HG03378 (cell line): Measurements from ENCODE around the gene CTTN.

Source experiments
- ATAC-seq: cut with Tn5 transposase; IDR thresholded peaks from one replicate; pipeline ENCODE4 v1.9.1; 2021; ENCODE audit warnings: mild to moderate bottlenecking, moderate library complexity; ENCODE audit not compliant: unreplicated experiment

Gene CTTN

DNA sequence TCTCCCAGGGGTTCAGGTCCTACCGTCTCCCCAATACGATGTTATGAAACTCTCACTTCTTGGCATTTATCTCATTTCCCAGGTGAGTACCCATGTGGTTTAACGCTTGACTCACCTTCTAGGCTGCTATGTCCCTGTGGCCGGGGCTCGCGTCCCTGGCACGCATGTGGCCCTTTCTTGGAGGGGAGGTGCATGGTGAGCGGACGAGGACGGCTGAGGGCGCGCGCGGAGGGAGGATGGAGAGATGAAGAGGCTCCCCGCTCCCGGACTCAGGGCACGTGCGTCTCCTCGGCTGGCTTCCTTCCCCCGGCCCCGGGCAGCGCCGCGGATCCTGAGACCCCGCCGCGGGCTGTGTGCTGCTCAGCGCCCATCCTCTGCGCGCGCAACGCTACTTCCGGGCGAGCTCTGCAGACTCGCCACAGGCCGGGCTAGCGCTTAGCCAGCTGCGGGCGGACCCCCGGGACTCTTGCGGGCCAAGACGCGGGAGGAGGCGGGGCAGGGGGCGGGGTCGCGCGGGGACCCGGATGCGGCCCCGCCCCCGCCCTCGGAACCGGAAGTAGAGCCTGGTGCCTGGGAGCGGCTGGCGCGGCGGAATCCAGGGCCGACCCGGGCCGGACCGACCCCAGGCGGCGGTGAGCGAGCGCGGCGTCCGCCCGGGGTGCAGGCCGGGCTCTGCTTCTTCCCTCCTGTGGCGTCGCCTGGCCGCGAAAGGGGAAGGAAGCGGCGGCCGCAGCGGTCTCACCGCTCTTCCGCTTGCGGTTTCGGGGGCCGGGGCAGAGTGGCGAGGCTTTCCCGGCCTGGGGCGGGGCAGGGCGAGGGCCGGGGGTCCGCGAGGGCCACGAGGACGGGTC, at the start of gene CTTN:
CTTN (plus strand) TSS at position 547 of the 851 bp plus-strand sequence. CDS start 8,769 bp downstream, outside the sequence.
- ATAC-seq: no peak

DNA sequence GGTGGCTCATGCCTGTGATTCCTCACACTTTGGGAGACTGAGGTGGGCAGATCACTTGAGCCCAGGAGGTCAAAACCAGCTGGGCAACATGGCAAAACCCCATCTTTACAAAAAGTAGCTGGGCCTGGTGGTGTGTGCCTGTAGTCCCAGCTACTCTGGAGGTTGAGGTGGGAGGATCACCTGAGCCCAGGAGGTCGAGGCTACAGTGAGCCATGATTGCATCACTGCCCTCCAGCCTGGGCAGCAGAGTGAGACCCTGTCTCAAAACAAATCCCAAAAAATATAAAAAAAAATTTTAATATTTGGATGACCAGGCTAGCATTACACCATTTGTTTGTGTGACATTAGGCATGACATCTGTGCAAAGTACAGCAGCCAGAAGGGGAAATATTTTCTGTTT, 49.7 kb upstream of the CTTN start:
- ATAC-seq: no peak

DNA sequence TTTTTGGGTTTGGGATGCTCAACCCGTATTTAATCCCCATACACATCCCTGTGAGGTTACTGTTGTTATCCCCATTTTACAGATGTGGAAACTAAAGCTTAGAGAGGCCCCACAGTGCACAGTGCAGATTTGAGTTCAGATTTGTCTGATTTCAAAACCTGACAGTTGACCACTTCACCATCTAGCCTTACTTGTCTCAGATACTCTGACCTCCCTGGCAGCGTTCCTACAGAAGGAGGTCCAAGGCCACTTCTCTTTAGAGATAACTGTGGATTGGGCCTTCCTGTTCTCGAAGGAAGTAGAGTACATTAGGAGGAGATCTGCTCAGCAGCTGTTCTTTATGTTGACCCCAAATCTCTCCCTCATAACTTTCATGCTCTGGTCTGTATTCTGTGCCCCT, 46.7 kb upstream of the CTTN start:
- no peak for ATAC-seq

DNA sequence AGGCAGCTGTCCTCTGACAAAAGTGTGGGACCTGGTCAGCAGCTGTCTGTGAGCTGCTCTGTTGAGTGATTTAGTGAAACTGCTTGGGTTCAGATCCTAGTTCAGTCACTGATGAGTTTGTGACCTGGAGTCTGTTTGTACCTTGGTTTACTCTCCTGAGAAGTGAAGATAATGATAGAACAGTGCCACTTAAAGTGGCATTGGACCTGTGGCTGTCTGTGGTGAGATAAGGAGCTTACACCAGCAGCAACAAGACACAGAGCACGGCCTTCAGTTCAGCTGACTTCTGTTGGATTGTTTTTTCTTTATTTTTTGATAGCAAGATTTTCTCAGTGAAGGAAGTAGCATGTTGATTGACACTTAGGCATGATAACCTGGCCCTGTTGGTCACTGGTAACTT, 46.2 kb upstream of the CTTN start:
- no peak for ATAC-seq

DNA sequence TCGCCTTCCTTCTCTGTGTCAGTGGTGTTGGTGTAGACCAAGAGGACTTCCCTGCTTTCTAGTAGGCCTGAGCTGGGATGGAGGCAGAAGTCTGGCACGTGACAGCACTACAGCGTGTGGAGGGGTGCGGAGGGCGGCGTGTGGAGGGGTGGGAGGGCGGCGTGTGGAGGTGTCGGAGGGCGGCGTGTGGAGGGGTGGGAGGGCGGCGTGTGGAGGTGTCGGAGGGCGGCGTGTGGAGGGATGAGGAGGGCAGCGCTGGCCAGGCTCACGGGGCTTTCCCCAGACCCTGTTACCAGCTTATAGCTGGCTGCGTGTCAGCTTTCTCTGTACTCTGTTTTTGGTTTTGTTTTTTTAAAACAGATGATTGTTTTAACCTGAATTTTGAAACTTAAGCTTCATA, 45.7 kb upstream of the CTTN start:
- no peak for ATAC-seq

DNA sequence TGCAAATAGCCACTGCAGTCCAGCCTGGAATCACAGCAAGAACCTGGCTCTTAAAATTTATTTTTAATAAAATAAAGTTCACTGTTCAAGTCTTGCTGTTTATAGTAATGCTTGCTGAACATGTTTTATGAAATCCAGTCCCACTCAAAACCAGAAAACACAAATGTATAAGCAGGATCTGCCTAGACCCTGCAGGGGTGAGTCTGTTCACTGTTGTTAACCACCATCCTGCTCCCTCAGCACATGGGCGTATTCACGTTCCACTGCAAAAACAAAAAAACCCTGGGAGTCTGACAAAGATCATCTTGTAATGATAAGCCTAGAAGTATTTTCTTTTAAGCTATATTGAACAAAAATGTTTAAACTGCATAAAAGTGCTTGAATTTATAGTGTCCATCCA, 45.0 kb upstream of the CTTN start:
- no peak for ATAC-seq

DNA sequence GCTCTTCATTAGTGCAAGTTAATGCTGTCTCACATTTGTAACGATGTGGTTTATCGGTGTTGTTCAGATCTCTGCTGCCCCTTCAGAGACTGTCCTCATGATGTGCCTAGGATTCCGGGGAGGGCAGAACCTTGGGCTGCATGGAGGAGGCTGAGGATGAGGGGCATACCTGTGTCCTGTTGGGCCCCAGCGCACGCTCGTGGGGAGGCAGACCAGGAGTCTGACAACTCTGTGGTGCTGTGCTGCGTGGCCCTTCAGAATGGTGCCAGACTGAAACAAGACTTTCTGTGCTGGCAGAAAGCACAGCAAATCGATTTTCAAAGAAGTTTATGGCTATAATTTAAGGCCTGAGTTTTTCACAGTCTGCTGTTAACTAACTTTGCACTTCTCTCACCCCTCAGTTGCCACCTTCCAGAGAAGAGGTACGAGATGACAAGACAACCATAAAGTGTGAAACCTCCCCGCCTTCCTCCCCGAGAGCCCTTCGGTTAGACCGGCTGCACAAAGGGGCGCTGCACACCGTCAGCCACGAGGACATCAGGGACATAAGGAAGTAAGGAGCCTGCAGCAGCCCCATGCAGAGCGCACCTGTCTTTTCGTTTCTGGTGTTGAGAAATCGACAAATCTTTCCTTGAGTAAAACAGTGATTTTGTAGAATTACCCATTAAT, 44.3 kb upstream of the CTTN start:
- ATAC-seq: no peak

DNA sequence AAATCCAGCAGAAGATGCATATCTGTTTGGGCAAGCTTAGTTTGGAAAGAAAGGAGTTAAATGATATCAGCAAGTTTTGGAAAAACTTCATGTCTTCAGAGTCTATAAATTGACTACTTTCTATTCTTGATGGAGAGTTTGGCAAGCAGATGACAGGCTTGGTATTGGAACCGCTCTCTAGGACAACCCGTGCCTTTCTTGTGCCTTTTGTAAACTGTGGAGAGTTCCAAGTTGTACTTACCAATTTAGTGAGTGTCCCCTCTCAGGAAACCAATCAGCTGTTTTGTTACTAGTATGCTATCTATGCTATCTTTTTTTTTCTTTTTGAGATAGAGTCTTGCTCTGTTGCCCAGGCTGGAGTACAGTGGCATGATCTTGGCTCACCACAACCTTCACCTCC, 43.7 kb upstream of the CTTN start:
- no peak for ATAC-seq

DNA sequence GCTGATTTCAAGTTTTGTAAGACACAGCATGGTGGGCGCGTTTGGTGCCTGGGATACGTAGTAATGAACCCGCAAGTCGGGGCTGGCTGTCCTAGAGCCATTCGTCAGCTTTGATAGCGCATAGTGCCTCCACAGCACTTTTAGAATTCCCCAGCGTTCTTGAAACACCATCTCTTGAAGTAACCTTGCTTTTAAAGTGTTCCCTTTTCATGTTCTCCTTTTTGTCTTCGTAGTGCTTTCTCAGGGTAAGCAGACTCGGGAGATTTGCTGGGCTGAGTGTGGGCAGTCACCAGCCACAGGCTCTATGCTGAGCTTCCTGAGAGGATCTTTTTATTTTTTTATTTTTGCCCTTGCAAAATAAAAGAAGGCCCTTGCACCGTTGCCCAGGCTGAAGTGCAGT, 39.6 kb upstream of the CTTN start:
- no peak for ATAC-seq

DNA sequence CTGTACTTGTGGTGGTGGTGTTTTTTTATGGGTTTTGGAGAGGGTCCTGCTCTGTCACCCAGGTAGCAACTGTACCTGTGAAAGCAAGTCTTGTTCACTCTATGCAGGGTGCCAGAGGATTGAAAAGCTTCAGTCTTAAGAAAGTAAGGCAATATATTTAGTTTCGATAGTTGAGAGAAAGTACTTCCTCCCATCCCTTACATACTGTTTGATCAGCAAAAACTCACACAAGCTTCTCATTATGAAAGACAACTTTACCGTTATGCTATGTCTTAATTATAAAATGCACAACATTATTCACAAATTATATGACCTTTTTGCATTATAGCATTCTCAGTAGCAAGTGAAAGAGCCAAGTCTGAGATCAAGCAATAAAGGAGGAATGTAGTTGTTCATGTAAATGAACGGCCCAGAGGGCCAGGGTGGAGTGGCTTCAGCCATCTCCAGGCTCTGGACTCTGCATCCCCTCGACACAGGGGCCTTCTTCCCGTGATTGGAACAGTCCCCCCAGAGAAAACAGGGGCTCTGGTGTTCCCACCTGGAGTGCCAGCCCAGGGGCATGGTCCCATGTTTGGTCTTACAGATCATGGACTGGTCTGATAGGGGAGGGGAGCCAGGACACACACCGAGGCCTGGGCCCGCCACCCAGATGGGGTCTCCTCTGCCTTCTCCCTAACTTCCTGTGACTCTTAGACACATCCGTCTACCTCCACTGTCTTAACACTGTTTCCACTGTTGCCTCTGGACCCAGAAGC, 38.7 kb upstream of the CTTN start:
- ATAC-seq: no peak

DNA sequence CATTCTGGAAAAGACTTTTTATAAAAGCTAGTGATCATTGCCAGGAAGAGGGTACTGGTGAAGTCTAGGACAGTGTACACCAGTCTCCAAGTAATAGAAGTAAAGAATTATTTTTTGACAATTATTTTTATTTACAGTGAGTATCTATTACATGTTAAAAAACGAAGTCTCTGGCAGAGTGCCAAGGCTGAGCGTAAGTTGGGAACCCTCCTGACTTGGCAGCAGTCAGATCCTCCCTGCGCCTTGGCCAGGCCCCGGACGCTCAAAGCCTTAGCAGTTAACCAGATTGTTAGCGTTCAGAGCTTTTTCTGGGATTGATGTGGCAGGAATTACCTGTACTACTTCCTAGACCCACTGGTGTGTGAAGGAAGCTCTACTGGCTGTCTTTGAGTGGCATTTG, 38.1 kb upstream of the CTTN start:
- no peak for ATAC-seq

DNA sequence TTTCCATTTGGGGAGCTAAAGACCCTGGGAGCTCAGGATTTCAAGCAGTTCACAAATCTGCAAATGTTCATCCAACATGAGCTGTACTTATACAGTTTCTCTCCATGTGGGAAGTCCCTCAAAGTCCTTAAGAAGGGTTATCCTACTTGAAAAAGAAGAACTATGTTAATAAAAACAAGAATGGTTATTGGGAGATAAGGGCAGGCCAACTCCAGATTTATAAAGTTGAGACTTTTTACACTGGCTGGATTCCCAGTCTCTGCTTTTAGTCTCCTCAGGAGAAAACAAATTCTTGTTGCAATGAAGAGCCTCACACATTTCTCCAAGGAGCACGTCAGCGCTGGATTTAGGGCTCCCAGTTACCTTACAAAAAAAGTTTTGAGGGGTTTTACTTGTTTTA, 34.2 kb upstream of the CTTN start:
- no peak for ATAC-seq

DNA sequence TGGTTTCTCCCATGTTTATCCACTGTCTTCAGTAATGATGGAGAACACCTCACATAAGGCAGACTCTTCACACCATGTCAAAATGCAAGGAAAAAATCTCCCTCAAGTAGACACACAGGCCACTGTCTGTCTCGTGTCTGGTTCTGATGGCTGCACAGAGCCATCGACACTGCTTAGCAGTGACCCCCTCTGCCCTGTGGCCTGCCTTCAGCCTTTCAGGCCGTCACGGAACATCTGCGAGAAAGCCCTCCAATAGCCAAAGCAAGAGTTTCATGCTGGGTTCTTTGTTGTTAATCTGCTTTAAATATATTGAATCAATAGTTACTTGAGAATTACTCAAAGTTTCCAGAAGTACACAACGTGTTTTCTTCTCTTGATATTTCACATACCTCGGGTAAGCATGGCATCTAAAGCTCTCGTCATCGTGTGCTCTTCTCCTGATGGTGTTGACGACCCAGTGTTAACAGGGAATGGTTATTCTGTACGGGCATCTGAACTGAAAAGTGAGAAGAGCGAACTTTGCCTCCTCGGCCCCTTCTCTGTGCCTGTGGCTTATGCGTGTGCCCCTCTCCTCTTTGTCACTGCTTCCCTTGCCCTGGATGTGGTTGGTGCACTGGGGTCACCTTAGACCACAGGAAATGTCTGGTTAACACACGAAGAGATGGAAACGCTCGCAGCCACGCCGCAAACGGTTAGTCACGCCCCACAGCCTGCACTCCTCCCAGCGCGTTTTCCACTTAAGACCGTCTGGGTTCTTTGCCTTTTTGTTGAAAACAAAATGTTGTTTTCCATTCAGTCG, 33.4 kb upstream of the CTTN start:
- no peak for ATAC-seq

DNA sequence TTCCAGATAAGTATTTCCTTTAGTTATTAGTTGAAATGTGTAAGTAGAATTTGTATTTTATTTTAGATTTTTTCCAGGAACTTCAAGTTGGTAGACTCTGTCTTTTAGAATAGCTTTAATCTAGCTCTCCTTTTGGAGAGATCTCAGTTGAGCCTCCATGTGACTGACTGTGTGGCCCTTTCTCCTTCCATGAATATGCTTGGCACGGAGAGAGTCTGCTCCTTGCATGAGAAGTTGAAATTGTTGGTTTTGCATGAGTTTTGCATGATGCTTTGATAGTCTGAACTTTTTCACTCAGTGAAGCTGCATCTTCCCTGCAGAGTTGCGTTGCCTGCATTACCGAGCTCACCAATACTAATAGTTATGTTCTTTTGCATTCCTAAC, 32.8 kb upstream of the CTTN start:
- no peak for ATAC-seq

DNA sequence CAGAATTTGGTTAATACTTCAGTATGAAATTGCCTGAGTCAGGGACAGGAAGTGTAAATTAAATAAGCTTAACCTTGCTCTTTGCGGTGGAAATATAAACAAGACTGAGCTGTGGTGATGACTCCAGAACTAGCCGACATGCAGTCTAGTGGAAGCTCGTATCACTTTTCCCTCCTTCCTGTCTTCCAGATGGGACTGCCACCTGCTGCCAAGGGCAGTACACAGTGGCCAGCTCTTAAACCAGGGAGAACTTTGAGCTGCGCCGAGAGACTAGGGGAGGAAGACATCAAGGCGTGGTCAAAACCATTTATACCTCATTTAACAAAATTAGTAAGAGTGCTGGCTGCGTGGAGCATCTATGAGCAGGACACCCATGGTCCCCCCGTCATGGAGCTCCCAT, 31.3 kb upstream of the CTTN start:
- ATAC-seq: no peak

DNA sequence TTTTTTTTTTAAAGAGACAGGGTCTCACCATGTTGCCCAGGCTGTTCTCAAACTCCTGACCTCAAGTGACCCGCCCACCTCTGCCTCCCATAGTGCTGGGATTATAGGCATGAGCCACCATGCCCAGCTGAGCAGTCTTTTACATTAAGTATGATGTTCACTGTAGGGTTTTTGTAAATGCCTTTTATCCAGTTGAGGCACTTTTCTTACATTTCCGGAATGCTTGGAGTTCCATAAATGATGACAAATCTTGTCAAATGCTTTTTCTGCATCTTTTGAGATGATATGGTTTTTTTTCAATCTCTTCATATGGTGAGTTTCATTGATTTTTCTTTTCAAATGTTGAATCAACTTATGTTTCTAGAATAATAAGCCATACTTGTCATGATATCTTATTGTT, 29.4 kb upstream of the CTTN start:
- ATAC-seq: no peak

DNA sequence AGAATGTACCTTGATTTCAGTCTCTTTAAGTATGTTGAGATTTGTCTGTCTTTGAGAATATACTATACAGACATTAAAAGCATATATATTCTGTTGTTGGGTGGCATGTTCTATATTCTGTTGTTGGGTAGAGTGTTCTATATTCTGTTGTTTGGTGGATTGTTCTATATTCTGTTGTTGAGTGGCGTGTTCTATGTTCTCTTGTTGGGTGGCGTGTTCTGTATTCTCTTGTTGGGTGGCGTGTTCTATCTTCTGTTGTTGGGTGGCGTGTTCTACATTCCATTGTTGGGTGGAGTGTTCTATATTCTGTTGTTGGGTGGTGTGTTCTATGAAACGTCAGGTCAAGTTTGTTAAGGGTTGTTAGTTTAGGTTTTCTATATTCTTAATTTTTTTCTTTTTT, 27.1 kb upstream of the CTTN start:
- no peak for ATAC-seq

DNA sequence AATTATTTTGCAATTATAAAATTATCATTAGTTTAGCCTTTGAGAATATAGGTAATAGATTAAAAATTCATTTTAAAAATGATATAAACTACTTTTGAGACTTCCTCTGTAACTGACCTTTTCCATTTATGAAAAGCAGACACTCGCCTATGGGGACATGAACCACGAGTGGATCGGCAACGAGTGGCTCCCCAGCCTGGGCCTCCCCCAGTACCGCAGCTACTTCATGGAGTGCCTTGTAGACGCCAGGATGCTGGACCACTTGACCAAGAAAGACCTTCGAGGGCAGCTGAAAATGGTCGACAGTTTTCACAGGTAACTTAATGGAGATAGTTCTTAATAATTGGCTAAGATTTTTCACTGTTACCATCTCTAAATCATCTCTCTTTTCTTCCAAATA, 26.3 kb upstream of the CTTN start:
- no peak for ATAC-seq

DNA sequence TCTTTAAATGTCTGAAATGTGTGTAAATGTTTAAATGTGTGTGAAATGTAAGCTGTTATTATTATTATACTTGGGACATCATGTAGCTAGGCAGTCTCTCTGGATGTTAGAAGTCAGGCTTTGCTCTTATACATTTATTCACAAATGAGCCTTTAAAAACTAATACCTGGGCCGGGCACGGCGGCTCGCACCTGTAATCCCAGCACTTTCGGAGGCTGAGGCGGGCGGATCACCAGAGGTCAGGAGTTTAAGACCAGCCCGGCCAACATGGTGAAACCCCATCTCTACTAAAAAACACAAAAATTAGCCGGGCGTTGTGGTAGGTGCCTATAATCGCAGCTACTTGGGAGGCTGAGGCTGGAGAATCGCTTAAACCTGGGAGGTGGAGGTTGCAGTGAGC, 21.7 kb upstream of the CTTN start:
- ATAC-seq: no peak

DNA sequence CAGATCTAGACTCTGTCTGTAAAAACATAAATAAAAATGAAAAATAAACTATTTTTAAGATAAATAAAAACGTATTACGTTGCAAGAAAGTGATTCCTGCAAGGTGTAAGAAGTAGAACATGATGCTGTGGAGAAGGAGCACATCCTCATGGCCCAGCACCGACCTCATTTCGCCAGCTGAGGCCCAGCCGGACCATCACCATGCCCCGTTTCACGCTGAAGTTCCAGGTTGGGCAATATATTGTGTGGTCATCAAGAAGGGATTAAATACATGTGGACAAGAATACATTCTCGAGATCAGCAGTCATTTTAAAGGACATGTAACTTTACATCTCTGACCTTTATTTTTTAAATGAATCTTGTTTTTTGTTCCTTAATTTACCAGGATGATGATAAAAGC, 20.7 kb upstream of the CTTN start:
- no peak for ATAC-seq

DNA sequence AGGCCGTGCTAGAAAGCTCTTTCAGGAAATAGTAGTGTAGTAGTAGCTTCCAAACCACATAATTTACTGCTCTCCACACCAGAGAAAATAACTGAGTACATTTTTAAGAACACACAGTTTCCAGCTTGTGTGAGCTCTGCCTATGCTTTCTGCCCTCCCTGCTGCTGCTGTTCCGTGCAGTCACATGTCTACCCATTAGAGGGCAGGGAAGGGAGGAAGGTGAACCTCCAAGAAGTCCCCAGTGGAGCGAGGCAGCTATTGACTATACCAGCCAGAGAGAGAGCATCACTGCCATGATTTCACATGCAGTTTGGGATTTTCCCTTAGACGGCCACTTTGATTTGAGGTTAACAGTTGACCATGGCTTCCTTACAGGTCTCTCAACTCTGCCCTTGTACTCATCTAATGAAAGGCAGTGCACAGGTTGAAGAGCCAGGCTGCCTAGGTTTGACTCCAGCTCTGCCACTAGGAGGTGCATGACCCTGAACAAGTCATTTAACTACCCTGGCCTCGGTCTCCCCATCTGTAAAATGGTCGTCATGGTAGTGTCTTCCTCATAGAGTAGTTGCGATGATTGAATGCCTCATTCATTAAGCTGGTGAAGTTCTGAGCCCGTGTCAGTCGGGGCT, 19.7 kb upstream of the CTTN start:
- ATAC-seq: no peak
